GM18907 (cell line): ENCODE data around the gene EFNB1.

Source experiments
- ATAC-seq: cut with Tn5 transposase; IDR thresholded peaks from one replicate; pipeline ENCODE4 v1.9.1; 2021; ENCODE audit warnings: mild to moderate bottlenecking, moderate library complexity; ENCODE audit not compliant: unreplicated experiment

Gene EFNB1

DNA sequence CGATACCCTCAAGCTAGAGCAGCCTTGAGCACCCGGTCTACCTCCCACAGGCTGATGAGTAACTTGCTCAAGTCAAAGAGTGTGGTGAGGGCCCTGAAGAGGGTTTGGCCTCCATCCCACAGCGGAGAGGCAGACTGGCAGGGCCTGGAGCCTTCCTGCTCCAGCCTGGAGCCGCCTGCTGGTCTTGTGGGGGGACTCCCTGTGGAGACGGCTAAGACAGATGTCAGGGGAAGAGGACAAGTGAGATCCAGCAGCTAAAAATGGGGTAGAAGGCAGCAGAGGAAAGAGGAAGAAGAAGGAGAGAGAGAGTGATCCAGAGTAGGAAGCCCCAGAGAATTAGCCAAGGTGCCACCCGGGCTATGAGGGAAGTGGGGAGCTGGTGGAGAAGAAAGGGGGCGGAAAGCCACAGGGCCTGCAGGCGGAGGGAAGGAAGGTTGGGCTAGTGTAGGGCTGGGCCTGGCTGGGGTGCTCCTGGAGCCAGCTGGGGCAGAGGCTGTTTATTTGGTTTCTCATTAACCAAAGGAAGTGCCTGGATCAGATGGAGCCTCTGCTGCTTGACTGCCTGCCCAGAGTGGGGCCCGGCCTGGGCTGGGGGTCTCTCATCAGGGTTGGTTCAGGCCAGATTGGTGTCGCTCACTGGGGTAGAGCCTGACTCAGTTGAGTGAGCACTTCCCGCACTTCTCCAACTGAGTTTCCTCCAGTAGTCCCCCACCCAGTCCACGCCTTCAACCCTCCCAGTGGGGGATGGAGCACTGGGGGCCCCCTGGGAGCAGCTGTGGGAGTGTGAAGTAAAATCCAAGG is 14.2 kb downstream of the EFNB1 start:
- ATAC-seq, result no peak

DNA sequence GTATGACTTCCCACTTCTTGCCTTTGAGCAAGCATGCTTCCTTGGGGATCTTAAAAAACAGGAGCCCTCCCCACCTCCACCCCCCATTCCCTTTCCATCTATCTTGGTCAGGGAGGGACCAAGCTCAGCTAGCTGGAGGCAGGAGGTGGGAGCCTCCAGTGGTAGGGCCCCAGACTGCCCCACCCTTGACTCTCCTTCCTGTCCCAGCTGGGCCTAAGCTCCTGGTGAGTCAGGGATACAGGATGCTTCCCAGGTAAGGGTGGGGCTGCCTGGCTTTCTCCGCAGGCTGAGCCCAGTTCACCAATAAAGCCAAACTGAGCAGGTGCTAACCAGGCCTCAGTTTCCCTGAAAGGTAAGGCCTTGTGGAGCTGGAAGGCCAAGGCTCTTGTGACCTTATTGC is 15.2 kb downstream of the EFNB1 start:
- ATAC-seq, result no peak

DNA sequence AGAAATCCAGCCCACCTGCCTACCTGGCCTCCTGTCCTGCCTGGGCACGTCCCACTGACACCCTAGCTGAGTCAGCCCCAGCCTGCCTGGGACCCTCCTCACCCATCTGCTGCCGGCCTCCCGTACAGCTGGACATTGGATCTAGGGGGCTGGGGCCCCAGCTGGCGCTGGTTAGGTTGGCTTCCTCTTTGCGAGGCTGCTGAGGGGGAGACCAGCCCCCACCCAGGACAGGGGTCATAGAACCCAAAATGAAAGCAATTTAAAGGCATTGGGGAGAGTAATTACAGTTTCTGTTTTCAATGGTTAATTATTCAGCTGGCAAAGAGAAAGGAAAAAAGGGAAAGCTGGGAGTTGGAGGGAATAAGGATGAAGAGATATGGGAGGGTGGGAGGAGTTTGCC is 15.8 kb downstream of the EFNB1 start:
- no peak for ATAC-seq

DNA sequence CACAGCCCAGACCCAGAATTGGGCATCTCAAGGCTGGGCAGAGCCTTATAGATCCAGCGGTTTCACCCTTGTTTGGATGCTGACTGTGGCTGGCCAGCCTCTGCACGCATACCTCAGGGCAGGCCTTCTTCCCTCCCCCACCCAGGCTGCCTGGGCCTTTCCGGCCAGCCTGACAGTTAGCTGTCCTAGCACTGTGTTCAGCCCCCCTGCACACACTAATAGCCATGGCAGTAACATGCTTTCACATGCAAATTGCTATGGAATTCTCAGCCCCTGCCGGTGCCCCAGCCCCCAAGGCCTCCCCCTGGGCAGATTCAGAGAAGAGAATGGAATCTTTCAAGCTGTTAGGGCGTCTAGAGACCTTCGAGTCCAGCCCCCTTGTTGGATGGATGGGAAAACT is 17.7 kb downstream of the EFNB1 start:
- ATAC-seq, result no peak

DNA sequence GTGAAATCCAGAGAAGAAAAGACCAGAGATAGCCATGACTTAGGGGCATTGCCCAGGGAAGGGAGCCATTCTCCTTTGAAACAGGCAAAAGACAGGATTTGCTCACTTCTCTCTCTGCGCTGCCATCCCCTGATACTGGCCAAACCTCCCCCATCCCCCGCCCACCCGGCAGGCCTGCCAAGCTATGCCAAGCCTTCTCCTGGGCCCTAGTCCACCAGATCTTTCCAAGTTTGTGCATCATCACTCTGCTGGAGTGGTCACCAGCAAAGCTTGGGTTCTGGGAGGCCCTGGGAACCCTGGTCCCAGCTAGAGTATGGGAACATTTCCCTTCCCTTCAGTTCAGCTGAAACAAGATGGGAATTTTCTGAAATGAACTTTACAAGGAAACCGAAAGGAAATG is 18.4 kb downstream of the EFNB1 start:
- ATAC-seq, result no peak

DNA sequence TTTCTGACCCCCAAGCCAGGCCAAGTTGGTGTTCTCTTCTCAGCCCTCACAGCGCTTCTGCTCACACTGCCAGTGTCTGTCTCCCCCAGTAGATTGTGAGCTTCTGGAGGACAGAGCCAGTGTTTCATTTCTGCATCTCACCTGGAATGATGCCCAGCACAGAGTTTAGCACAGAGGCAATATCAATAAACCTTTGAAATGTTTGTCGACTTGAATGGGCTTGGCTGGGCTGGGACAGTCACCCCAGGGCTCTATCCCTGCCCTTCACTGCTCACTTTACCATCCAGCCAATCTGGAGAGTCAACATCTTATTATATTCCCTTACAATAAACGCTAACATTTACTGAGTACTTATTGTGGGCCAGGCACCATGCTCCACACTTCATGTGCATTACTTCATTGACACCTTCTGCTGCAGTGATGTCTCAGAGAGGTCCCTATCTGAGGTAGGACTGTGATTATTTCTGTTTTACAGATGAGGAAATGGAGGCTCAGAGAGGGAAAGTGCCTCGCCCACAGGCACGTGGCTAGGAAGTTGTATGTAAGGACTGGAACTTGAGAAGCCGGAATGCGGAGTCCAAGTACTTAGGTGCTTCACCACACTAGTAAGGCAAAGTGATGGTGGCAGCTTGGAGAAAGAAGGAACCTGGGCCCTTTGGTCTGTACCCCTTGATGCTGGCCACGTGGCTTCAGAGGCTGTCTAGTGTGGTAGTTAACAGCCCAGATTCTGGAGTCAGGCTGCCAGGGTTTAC is 19.5 kb downstream of the EFNB1 start:
- no peak for ATAC-seq

DNA sequence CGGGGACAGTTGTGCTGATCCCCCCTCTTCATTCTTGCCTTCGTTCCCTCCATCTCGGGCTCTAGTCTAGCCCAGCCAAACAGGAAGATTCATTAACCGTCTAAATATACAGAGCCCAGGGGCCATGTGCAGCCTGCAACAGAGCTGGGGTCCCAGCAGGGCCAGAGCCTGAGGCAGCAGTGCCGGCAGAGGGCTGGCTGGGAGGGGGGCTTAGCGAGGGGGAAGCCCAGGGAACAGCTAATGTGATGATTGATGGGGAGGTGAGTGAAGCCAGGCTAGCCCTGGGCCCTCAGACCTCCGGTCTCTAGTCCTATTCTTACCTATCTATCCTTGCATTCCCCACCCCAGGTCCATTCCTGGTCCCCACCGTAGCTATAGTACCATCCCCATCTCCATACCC is 22.3 kb downstream of the EFNB1 start:
- ATAC-seq, result no peak

DNA sequence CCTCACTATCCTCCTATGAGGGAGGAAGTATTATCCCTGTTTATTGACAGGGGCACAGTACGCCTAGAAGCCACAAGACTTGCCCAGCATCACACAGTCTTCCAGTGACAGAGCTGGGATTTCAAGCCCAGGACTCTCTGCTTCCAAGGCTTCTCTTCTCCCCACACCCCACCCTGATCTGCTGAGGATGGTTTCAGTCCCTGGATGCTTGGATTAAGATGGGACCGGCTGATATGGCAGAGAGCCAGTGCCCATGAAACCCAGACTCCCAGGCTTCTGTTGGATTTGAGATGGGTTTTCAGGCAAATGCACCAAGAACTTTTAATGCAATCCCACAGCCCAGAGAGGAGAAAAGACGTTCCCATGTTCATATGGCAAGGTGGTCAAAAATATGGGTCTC is 23.2 kb downstream of the EFNB1 start:
- ATAC-seq, result no peak

DNA sequence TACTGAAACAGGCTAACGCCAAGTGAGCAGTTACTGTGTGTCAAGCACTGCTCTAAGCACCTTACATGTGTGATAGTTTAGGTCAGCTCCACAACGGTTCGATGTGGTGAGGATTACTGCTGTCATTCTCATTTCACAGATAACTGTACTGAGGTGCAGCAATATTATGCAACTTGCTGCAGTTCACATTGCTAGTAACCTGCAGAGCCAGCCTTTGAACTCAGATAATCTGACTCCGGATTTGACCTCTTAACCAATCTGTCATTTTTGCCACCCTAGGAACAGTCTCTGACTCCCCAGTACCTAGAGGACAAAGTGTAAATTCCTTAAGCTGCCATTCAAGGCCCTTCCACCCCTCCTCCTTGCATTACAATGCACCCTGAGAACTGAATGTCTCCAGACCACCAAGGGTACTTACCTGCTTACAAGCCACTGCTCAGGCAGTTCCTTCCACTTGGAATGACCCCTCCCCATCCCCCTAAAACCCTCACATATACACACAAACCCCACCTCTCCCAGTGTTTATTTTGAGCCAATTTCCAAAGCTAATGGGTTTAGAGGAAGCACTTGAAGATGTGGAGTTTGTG is 24.9 kb downstream of the EFNB1 start:
- no peak for ATAC-seq

DNA sequence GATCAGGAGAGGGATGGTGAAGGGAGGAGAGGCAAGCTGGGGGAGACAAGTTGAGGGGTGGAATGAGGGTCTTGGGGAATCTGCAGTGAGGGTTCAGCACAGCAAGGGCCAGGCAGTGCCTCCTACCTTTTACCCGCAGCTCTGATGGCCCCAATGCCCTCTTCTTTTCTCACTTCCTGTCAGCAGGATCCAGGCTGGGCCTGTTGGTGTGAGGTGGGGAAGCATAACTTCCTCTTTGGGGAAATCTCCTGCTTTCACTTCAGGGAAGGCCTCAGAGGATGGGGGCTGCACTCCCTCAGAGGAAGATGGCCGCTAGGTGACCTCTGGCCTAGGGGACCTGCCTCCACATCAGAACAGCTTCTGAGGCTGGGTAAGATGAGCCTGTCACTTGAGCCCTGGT is 36.5 kb downstream of the EFNB1 start:
- no peak for ATAC-seq

DNA sequence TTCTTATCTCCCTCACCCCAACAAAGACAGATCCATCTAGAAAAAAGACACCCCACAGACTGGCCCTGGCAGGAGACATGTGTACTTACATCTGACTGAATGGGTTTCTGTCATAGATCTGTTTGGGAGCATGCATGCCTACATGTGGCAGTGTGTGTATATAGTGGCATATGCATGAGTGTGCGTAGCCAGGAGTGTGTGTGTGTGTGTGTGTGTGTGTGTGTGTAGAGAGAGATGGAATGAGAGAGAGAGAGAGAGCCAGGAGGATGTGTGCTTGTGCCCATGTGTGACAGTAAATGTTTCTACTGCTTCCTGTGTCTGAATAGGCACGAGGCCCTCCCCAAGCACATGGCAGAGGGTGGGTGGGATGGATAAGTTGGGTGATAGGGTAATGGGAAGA is 37.1 kb downstream of the EFNB1 start:
- ATAC-seq, result no peak

DNA sequence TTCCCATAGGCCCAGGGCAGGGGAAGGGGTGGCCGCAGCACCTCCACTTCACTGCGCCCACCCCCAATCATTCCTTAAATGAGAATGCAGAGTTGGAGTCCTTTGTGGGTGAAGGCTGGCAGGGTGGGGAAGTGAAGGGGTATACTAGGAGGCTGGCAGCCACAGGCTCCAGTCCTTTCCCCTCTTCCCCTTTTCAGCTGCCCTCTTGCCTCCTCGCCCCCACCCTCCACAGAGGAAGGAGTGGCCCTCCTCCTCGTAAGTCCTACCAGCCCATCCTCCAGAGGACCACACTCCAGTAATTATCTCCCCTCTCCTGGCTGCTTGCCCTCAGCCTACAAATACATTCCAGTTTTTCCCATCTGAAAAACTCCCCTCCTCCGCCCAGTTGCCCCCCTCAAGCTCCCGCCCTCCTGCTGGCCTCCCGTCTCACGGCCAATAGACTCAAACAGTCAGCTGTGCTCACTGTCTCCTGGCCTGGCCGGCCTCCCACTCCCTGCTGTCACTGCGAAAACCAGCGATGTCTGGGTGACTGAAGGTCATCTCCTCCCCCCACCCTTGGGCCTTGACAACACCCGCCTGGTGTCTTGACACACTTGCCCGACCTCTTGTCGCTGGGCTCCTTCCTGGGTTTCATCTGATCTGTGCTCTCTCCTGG is 38.8 kb downstream of the EFNB1 start:
- ATAC-seq, result no peak

DNA sequence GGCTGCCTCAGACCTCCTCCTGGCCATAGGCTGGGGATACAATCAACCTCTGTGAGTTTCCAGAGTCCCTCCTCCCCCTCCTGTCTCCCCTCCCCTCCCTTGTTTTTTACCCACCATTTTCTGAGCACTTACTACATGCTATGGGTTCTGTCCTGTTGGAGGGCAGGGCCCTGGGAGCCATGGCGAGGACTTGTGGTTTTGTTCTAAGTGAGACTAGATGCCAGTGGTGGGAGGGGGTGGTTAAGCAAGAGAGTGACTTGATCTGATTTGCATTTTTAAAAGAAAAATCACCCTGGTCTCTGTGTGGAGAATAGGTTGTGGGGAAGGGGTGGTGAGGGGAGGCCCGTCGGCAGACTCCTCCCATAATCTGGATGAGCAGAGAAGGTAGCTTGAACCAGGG is 39.5 kb downstream of the EFNB1 start:
- no peak for ATAC-seq

DNA sequence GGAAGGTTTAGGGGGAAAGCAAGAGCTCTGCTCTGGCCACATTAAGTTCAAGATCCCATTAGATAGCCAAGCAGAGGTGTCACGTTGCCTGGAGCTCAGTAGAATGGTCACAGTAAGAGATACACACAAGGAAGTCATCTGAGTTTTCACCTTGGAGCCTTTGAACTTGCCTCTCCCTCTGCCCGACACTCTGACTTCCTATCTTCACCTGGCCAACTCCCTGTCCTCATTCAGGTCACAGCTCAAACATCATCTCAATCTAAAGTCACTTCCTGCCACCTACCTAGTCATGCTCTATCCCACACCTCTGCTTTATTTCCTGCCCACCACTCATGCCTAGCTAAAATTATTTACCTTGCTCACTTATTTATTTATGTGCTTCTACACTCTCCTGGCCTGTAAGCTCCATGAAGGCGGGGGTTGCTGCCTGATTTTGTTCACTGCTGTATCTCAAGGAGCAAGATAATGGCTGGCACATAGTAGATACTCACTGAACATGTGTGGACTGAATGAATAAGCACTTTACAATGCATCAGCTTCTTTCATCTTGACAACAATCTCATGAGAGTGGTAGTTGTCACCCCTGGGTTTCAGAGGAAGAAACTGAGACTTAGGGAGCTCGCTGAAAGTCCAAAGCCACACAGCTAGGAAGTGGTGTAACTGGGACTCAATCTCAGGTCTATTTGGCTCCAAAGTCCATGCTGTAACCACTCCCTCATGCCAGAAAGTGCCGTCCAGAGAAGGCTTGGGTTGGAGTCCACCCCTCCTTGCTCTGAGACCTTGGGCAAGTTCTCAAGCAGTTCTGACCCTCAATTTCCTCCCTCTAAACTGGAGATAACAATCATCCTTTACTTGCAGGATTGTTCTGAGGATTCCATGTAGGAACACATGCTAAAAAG is 40.3 kb downstream of the EFNB1 start:
- no peak for ATAC-seq

DNA sequence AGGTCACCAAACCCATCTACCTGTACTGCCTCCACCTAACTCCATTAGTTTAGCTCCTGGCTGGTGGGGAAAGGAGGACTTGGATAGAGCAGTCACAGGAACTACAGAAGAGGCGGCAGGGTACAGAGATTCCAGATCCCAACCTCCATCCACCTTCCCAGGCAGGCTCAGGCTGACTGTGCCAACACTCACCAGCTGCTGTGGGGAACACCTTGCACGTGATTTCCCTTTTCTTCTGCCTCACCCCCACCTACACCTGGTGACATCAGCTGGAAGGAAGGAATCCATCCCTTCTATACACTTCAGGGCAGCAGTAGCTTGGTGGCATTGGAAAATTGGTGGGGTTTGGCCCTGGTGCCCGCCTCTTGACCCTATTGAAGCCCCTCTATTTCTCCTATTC is 41.5 kb downstream of the EFNB1 start:
- no peak for ATAC-seq

DNA sequence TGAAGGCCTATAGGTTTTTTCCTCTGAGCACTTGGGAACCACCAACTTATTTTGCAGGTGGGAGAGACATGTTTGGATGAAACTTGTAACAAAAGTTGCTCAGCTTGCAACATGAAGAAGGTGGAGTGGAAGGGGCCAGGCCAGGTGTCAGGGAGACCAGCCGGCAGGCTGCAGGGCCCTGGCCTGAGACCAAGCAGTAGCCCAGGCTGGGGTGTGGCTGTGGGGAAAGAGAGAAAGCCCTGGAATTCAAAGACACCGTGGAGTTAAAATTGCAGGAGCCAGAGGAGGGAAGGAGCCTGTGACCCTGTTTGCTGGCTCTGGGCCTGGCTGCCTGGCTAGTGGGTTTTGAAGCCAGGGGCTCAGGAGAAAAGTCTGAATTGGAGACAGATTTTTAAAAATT is 43.4 kb downstream of the EFNB1 start:
- ATAC-seq, result no peak

DNA sequence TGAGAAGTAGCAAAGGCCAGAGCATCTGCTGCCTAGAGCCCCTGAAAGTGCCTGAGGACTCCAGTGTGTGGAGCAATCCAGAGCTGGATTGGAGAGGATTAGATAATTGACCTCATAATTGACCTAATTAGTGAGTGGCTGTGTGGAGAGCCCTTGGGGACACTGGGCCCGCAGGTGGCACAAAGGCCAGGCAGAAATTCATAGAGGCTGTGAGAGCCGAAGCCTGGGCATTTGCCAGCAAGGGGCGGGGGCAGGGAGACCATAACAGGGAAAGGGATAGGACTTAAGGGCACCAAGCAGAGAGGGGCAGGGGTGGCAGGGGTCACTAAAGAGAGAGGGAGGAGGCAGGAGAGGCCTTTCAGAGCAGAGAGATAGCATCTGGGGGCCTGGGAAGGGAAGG is 45.3 kb downstream of the EFNB1 start:
- no peak for ATAC-seq

DNA sequence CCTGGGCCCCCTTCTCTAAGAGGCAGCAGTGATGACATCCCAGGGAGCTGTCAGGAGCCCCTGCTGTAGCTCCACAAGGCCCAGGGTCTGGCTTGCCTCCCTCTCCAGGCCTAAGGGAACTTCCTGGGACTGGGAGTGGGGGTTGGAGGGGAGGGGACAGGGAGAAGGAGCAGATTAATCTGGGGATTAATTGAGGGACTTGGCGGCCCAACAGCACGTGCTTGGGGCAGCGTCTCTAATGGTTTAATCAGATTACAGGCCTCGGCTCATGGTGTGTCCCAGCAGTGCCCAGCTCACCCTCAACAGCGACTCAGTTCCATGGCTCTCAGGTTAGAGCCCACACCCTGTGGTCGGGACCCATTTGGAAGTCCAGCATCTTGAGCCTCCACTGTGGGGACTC is 47.9 kb downstream of the EFNB1 start:
- no peak for ATAC-seq

DNA sequence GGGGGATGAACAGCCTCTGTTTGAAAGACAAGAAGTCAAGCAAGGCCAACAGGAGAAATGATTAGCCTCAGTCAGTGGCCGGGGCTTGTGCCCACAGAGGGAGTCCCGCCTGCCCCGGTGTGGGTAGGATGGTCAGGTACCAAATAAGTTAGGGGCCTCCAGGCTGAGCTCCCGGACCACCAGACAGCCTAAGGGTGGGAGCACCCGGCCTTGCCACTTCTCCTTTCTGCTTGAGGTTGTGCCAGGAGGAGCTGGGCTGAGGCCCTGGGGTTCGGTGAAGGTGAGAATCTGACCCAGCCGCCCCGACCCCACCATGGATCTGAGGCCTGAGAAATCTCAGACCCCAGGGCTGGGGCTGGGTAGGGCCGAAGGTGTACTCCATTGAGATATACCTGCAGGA is 48.8 kb downstream of the EFNB1 start:
- no peak for ATAC-seq

DNA sequence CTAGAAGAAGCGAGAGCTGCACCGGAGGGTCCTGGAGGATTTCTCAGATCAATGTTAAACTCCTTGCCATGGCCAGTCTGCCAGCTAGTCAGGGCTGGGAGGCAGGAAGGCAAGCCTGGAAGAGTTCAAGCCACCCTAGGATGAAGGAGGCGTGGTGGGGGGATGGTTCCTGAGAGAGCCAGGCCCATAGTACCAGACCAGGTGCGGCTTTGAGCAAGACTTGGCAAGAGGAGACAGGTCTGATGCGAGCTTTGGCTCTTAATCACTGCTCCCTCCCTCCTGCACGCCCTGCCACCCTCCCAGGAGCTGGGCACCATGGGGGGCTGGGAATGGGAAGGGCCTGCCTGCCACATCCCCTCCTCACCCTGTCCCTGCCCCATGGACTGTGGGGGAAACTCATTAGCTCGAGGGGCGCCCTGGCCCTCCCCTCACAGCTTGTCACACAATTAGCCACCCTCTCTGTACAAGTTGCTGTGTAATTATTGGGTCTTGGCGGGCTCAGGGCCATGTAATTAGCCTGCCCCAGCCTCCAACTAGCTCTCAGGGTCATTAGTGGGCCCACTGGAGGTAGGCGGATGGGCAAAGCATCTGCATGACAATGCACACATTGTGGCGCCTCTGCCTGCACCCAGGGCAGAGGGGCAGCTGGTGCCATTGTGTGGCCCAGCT is 50.3 kb downstream of the EFNB1 start:
- no peak for ATAC-seq
